GM23248 (cell line): ENCODE results near the gene MAMDC2. TPM values are rescaled to one million over a fixed set of nuclear protein-coding genes. Genes with fewer than 3 reads are reported as not detected.

Experiments
- DNase-seq: peaks from one replicate; pipeline ENCODE4 v3.0.0-alpha.2; 2015
- H2AFZ ChIP-seq: fragments of 200-600 bp; sonication (generic); 2 replicates; pipeline ENCODE4 v1.6.1; 2016; ENCODE audit warnings: antibody characterized with exemption
- H3F3A ChIP-seq: fragments of 200-600 bp; sonication (generic); 2 replicates; pipeline ENCODE4 v1.6.1; 2016; ENCODE audit warnings: mild to moderate bottlenecking, antibody characterized with exemption, mixed run types; ENCODE audit not compliant: insufficient read depth
- H3K27ac ChIP-seq: fragments of 200-600 bp; sonication (generic); 2 replicates; pipeline ENCODE4 v1.5.1; 2016; ENCODE audit warnings: mild to moderate bottlenecking
- H3K27me3 ChIP-seq: fragments of 200-600 bp; sonication (generic); replicated peaks from 2 replicates; pipeline ENCODE4 v1.6.1; 2016; ENCODE audit warnings: mild to moderate bottlenecking; ENCODE audit not compliant: insufficient read depth
- H3K36me3 ChIP-seq: fragments of 200-600 bp; sonication (generic); 2 replicates; pipeline ENCODE4 v1.6.1; 2016; ENCODE audit warnings: low read depth, mild to moderate bottlenecking
- H3K4me1 ChIP-seq: fragments of 200-600 bp; sonication (generic); 2 replicates; pipeline ENCODE4 v1.6.1; 2016; ENCODE audit warnings: mild to moderate bottlenecking; ENCODE audit not compliant: insufficient read depth
- H3K4me2 ChIP-seq: fragments of 200-600 bp; sonication (generic); one replicate; pipeline ENCODE4 v1.6.1; 2016; ENCODE audit warnings: mild to moderate bottlenecking; ENCODE audit not compliant: unreplicated experiment
- H3K4me3 ChIP-seq: fragments of 200-600 bp; sonication (generic); 2 replicates; pipeline ENCODE4 v1.5.1; 2016; ENCODE audit warnings: mild to moderate bottlenecking
- H3K79me2 ChIP-seq: fragments of 200-600 bp; sonication (generic); 2 replicates; pipeline ENCODE4 v1.6.1; 2016; ENCODE audit warnings: mild to moderate bottlenecking; ENCODE audit not compliant: insufficient read depth
- H3K9ac ChIP-seq: fragments of 200-600 bp; sonication (generic); 2 replicates; pipeline ENCODE4 v1.6.1; 2016; ENCODE audit warnings: mild to moderate bottlenecking
- H3K9me2 ChIP-seq: fragments of 200-600 bp; sonication (generic); 2 replicates; pipeline ENCODE4 v1.6.1; 2016; ENCODE audit warnings: mixed run types, mild to moderate bottlenecking, moderate library complexity; ENCODE audit not compliant: insufficient read depth
- H3K9me3 ChIP-seq: fragments of 200-600 bp; sonication (generic); one replicate; pipeline ENCODE4 v1.6.1; 2017; ENCODE audit warnings: low read depth
- H4K20me1 ChIP-seq: fragments of 200-600 bp; sonication (generic); 2 replicates; pipeline ENCODE4 v1.6.0; 2016; ENCODE audit not compliant: insufficient read depth
- EZH2 ChIP-seq: fragments of 200-600 bp; sonication (generic); IDR thresholded peaks from 2 replicates; pipeline ENCODE4 v1.6.1; 2018; ENCODE audit warnings: antibody characterized with exemption, mild to moderate bottlenecking; ENCODE audit not compliant: insufficient read depth, poor library complexity, severe bottlenecking
- EZH2phosphoT487 ChIP-seq: fragments of 200-600 bp; sonication (generic); IDR thresholded peaks from 2 replicates; pipeline ENCODE4 v1.6.1; 2018; ENCODE audit warnings: antibody characterized with exemption, moderate library complexity, mild to moderate bottlenecking, low read depth; ENCODE audit not compliant: insufficient read depth
- WGBS, 2 experiments: methylation state at CpG; one replicate each; pipeline ENCODE4 v1.1.6; 2015 to 2017; ENCODE audit warnings: low lambda C conversion rate in 2 of 2, low coverage in 1 of 2; ENCODE audit errors: missing lambda C conversion rate in 2 of 2; 5-methylcytosine and 5-hydroxymethylcytosine counted together
- in situ Hi-C: fragments of 300-500 bp; cut with MboI; formaldehyde crosslinking; loops from 2 replicates; pipeline ENCODE4 v1.15.0; 2020
- polyA plus RNA-seq: library from polyadenylated mRNA; unstranded; fragments of >200 nt; fragmentation: Nextera tagmentation; extraction: Ambion mirVana; gene quantifications from 2 replicates; pipeline ENCODE4 v1.2.1, GENCODE V29; 2016
- total RNA-seq: library from RNA; depleted of rRNA; stranded (reverse); fragments of >200 nt; shearing (Covaris generic); gene quantifications from 2 replicates; pipeline ENCODE4 v1.2.3, GENCODE V29; 2014

MAMDC2 gene
- total and polyA plus RNA-seq, 2 experiments from 2014 or later = 0.45 TPM; not detected in 1

DNA sequence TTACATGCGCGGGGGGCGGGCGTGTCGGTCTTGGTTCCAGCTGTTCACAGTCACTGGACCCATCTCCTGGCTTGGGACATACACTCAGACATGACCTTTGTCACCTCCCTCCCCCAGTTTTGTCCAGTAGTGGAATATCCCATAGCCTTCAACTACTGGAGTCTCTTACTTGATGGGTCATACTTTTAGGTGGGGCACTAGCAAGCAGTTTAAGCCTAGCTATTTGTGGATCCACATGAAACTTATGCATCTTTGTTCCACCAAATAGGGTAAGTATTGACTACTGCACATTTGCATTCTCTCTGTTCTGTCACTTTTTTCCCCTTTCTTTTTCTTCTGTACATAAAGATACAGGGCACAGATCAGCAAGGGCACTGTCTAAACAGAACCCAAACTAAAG, 15.4 kb upstream of the MAMDC2 start:
- Histone ChIP-seq H3K4me1 (no peaks in the 10 kb centered on the region), H3K79me2 (no peaks in the 10 kb centered on the region), H3K9me2 (no peaks in the 10 kb centered on the region), H3K4me3 (no peak overlapping the region), H3K9ac (no peak overlapping the region), H3K4me2 (no peak overlapping the region), H3K9me3 (no peaks in the 10 kb centered on the region), H3F3A (no peaks in the 10 kb centered on the region), H2AFZ (no peak overlapping the region), H3K27me3 (peaks cover 67% of the 10 kb centered on the region), H3K27ac (no peak overlapping the region), H3K36me3 (no peaks in the 10 kb centered on the region), H4K20me1 (no peaks in the 10 kb centered on the region)
- no peak for DNase-seq
- in situ Hi-C loops = no loop called here
- WGBS, 2 experiments = 76 to 78% methylated on average over 5 of the region's 5 CpGs
- TF ChIP-seq EZH2 (no peak), EZH2phosphoT487 (no peak)

DNA sequence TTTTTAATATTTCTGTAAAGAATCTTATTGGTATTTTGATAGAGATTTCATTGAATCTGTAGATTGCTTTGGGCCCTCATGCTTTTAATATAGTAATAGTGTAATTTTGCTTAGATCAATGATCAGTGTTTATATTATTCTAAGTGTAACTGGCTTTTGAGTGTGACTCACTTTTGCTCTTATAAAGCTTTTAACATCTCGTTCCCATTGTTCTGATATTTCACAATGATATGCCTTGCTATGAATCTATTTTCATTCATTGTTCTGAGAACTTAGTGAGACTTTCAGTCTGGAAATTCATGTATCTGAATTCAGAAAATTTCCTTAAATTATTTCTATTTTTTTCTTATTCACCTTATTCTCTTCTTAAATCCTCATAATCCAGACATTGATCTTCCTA, 13.5 kb upstream of the MAMDC2 start:
- DNase-seq = peak; percentile 21
- Histone ChIP-seq H3K79me2 (no peaks in the 10 kb centered on the region), H4K20me1 (no peaks in the 10 kb centered on the region), H3K9ac (no peak overlapping the region), H3K9me2 (no peaks in the 10 kb centered on the region), H3K36me3 (no peaks in the 10 kb centered on the region), H3F3A (no peaks in the 10 kb centered on the region), H3K27ac (no peak overlapping the region), H3K27me3 (peaks cover 62% of the 10 kb centered on the region), H3K9me3 (no peaks in the 10 kb centered on the region), H3K4me1 (no peaks in the 10 kb centered on the region), H2AFZ (no peak overlapping the region), H3K4me2 (no peak overlapping the region), H3K4me3 (no peak overlapping the region)
- 13 to 15% methylated on average over 1 of the region's 1 CpG for WGBS, 2 experiments
- TF ChIP-seq EZH2phosphoT487 (no peak), EZH2 (no peak)
- in situ Hi-C loops = no loop called here

DNA sequence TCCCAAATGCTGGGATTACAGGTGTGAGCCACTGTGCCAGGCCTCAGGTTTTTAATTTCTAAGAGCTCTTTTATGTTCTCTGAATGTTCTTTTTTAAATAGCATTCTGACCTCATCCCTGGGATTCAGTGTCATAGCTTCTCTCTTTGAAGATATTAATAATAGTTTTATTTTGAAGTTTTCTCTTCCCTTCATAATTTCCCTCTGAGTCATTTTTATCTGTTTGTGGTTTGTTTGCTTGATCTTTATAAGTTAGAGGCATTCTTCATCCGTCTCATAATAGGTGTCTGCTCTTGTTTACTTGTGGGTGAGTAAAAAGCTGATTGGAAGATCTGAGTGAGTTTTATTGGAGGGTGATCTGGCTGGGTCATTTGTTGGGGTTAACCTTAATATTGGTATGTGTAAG, 12.5 kb upstream of the MAMDC2 start:
- H3K4me2 ChIP-seq = no peak overlapping the region
- no peak overlapping the region for H3K4me3 ChIP-seq
- TF ChIP-seq EZH2phosphoT487 (no peak), EZH2 (no peak)
- in situ Hi-C loops = no loop called here
- H3K79me2 ChIP-seq = no peaks in the 10 kb centered on the region
- H3K9me3 ChIP-seq = no peaks in the 10 kb centered on the region
- WGBS, 2 experiments = 32 to 45% methylated on average over 1 of the region's 1 CpG
- no peak overlapping the region for H3K9ac ChIP-seq
- peak; percentile 5 for DNase-seq
- H3K27ac ChIP-seq = no peak overlapping the region
- H3F3A ChIP-seq = no peaks in the 10 kb centered on the region
- no peak overlapping the region for H2AFZ ChIP-seq
- peaks cover 57% of the 10 kb centered on the region for H3K27me3 ChIP-seq
- no peaks in the 10 kb centered on the region for H4K20me1 ChIP-seq
- no peaks in the 10 kb centered on the region for H3K4me1 ChIP-seq
- H3K9me2 ChIP-seq = no peaks in the 10 kb centered on the region
- H3K36me3 ChIP-seq = no peaks in the 10 kb centered on the region

DNA sequence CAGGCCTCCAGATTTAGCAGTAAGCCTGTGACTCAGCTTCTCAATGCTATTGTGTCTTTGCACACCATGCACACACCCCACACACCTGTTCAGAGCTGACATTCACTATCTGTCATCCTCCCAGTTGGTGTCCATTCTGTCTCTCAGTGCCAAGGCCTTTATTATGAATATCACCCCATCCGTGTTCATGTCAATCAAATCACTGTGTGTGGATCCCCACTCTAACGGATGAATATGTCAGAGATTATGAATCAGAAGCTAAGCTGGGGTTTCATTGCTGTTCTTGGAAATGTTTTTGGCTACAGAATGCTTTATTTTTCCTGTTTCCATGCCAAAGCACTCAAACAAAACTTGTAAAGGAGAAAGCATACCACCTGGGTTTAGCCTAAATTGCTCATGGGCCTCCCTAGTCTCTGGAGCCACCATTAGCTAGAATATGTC, 9.4 kb upstream of the MAMDC2 start:
- H3K4me1 ChIP-seq = no peaks in the 10 kb centered on the region
- H3K27me3 ChIP-seq = peaks cover 48% of the 10 kb centered on the region
- no peaks in the 10 kb centered on the region for H3K9me2 ChIP-seq
- H3K4me3 ChIP-seq = no peak overlapping the region
- no peaks in the 10 kb centered on the region for H4K20me1 ChIP-seq
- H3K9me3 ChIP-seq = no peaks in the 10 kb centered on the region
- no peak for TF ChIP-seq EZH2
- TF ChIP-seq EZH2phosphoT487 = no peak
- no peak overlapping the region for H3K27ac ChIP-seq
- H3K36me3 ChIP-seq = no peaks in the 10 kb centered on the region
- no peaks in the 10 kb centered on the region for H3K79me2 ChIP-seq
- WGBS, 2 experiments = 67 to 74% methylated on average over 2 of the region's 2 CpGs
- no peak overlapping the region for H2AFZ ChIP-seq
- no peaks in the 10 kb centered on the region for H3F3A ChIP-seq
- in situ Hi-C loops = no loop called here
- no peak for DNase-seq
- no peak overlapping the region for H3K9ac ChIP-seq
- no peak overlapping the region for H3K4me2 ChIP-seq

DNA sequence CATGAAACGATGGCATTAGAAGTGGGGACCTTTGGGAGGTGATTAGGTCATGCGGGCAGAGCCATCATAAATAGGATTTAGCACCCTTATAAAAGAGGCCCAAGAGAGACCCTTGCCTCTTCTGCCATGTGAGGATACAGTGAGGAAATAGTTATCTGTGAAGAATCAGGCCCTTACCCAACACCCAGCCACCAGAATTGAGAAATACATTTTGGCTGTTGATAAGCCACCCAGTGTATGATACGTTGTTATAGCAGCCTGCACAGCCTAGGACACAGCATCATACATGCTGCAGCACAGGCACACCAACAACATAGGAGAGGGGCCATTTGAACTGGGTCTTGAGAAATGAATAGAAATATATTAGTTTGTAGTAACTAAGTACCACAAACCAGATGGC, 8.0 kb upstream of the MAMDC2 start:
- H3K9me3 ChIP-seq = no peaks in the 10 kb centered on the region
- H3K9me2 ChIP-seq = no peaks in the 10 kb centered on the region
- no peaks in the 10 kb centered on the region for H3F3A ChIP-seq
- no peaks in the 10 kb centered on the region for H3K36me3 ChIP-seq
- no peak overlapping the region for H3K9ac ChIP-seq
- H3K27ac ChIP-seq = no peak overlapping the region
- TF ChIP-seq EZH2phosphoT487 = no peak
- TF ChIP-seq EZH2 = no peak
- H3K4me3 ChIP-seq = no peak overlapping the region
- H3K79me2 ChIP-seq = no peaks in the 10 kb centered on the region
- in situ Hi-C loops = no loop called here
- peaks cover 56% of the 10 kb centered on the region for H3K27me3 ChIP-seq
- no peaks in the 10 kb centered on the region for H4K20me1 ChIP-seq
- no peak overlapping the region for H2AFZ ChIP-seq
- no peak overlapping the region for H3K4me2 ChIP-seq
- WGBS, 2 experiments = 67 to 72% methylated on average over 3 of the region's 3 CpGs
- DNase-seq = no peak
- no peaks in the 10 kb centered on the region for H3K4me1 ChIP-seq
